Measurements from ENCODE around the gene PRPF19.

Gene PRPF19

GRCh38 chr11:60897496-60897895 is 8.9 kb downstream of the PRPF19 start:
- no peak overlapping the region for H3K4me3 ChIP-seq (ENCODE audit: low read length)
- no peaks in the 10 kb centered on the region for H4K20me1 ChIP-seq (ENCODE audit: control insufficient read depth, insufficient read depth, low read depth, low read length)
- peaks cover 100% of the 10 kb centered on the region for H3K36me3 ChIP-seq (ENCODE audit: control insufficient read depth, low read length)
- no peak overlapping the region for H3K27ac ChIP-seq (ENCODE audit: low read depth, low read length)
- H3K9me2 ChIP-seq (replicated peaks; ENCODE audit: control insufficient read depth, low read length): no peaks in the 10 kb centered on the region
- H3K9me3 ChIP-seq (ENCODE audit: control insufficient read depth, insufficient read depth, low read length): no peaks in the 10 kb centered on the region
- TF ChIP-seq EZH2phosphoT487 (IDR thresholded peaks at IDR 0.05; ENCODE audit: borderline replicate concordance, low read length) (no peak), CTCF (IDR thresholded peaks at IDR 0.05; ENCODE audit: low read depth, low read length, poor library complexity, severe bottlenecking) (no peak)
- H3K27me3 ChIP-seq (ENCODE audit: control insufficient read depth, low read length): no peaks in the 10 kb centered on the region
- H3K4me1 ChIP-seq (ENCODE audit: control insufficient read depth, low read length): no peaks in the 10 kb centered on the region
- no peak overlapping the region for H3K4me2 ChIP-seq (ENCODE audit: low read length)
- H3K79me2 ChIP-seq (ENCODE audit: control insufficient read depth, low read length): peaks cover 22% of the 10 kb centered on the region
- H3F3A ChIP-seq (ENCODE audit: control insufficient read depth, insufficient read depth): peaks cover 18% of the 10 kb centered on the region

GRCh38 chr11:60895687-60896086 is 10.7 kb downstream of the PRPF19 start:
- Histone ChIP-seq H3K9me3 (ENCODE audit: control insufficient read depth, insufficient read depth, low read length) (no peaks in the 10 kb centered on the region), H3F3A (ENCODE audit: control insufficient read depth, insufficient read depth) (peaks cover 10% of the 10 kb centered on the region; the same call in 1 of the 2 replicates), H3K27me3 (ENCODE audit: control insufficient read depth, low read length) (no peaks in the 10 kb centered on the region), H3K27ac (ENCODE audit: low read depth, low read length) (no peak overlapping the region), H3K9me2 (replicated peaks; ENCODE audit: control insufficient read depth, low read length) (no peaks in the 10 kb centered on the region), H3K36me3 (ENCODE audit: control insufficient read depth, low read length) (peaks cover 98% of the 10 kb centered on the region), H4K20me1 (ENCODE audit: control insufficient read depth, insufficient read depth, low read depth, low read length) (no peaks in the 10 kb centered on the region), H3K4me1 (ENCODE audit: control insufficient read depth, low read length) (no peaks in the 10 kb centered on the region), H3K4me2 (ENCODE audit: low read length) (no peak overlapping the region), H3K79me2 (ENCODE audit: control insufficient read depth, low read length) (peaks cover 18% of the 10 kb centered on the region; the same call in 1 of the 2 replicates), H3K4me3 (ENCODE audit: low read length) (no peak overlapping the region)
- no peak for TF ChIP-seq EZH2phosphoT487 (IDR thresholded peaks at IDR 0.05; ENCODE audit: borderline replicate concordance, low read length)
- no peak for TF ChIP-seq CTCF (IDR thresholded peaks at IDR 0.05; ENCODE audit: low read depth, low read length, poor library complexity, severe bottlenecking)

- Histone ChIP-seq H3K4me1 (ENCODE audit: control insufficient read depth, low read length) (no peaks in the 10 kb centered on the region), H3K27me3 (ENCODE audit: control insufficient read depth, low read length) (no peaks in the 10 kb centered on the region), H3K4me3 (ENCODE audit: low read length) (no peak overlapping the region), H3F3A (ENCODE audit: control insufficient read depth, insufficient read depth) (no peaks in the 10 kb centered on the region), H3K36me3 (ENCODE audit: control insufficient read depth, low read length) (peaks cover 72% of the 10 kb centered on the region), H3K9me3 (ENCODE audit: control insufficient read depth, insufficient read depth, low read length) (no peaks in the 10 kb centered on the region), H3K79me2 (ENCODE audit: control insufficient read depth, low read length) (peaks cover 9% of the 10 kb centered on the region; the same call in 1 of the 2 replicates), H3K27ac (ENCODE audit: low read depth, low read length) (no peak overlapping the region), H4K20me1 (ENCODE audit: control insufficient read depth, insufficient read depth, low read depth, low read length) (no peaks in the 10 kb centered on the region), H3K9me2 (replicated peaks; ENCODE audit: control insufficient read depth, low read length) (no peaks in the 10 kb centered on the region), H3K4me2 (ENCODE audit: low read length) (no peak overlapping the region)
- TF ChIP-seq CTCF (IDR thresholded peaks at IDR 0.05; ENCODE audit: low read depth, low read length, poor library complexity, severe bottlenecking) (no peak), EZH2phosphoT487 (IDR thresholded peaks at IDR 0.05; ENCODE audit: borderline replicate concordance, low read length) (no peak)
These were observed 15.2 kb downstream of the PRPF19 start for GRCh38 chr11:60891103-60891741.
